ENCODE results near the gene CFAP221. TPM values are rescaled to one million over a fixed set of nuclear protein-coding genes. Genes with fewer than 3 reads are reported as not detected.

Gene CFAP221
- total and polyA plus RNA-seq, 2 donors (not counting 3 experiments of a cell fraction or from before 2014, with no cell fraction given) = 0.06 TPM; not detected in 1

- H2AFZ ChIP-seq (ENCODE audit: low read depth, low read length) = no peak overlapping the region
- H3K36me3 ChIP-seq (ENCODE audit: control insufficient read depth in 2 of 2, extremely low read depth in 1 of 2, insufficient read depth in 2 of 2, low read length in 2 of 2) = no peaks in the 10 kb centered on the region
- H3K4me1 ChIP-seq (ENCODE audit: control insufficient read depth, extremely low read depth, insufficient read depth, low read length) = no peaks in the 10 kb centered on the region
- H3K27me3 ChIP-seq (ENCODE audit: control insufficient read depth in 2 of 2, insufficient read depth in 2 of 2, low read length in 2 of 2) = no peaks in the 10 kb centered on the region
- no peaks in the 10 kb centered on the region for H4K20me1 ChIP-seq (replicated peaks; ENCODE audit: control insufficient read depth, extremely low read depth, insufficient read depth, low read length)
- dilution Hi-C loops (cut with MboI; ENCODE audit: extremely low pct_ligation_motif_present, low sequenced_read_pairs) (no loop called here), intact Hi-C loops (cut with micrococcal nuclease) (loop anchor here (1.0 to 2.0 kb wide), 4 partner anchors 120 to 609 kb away; partner anchors contain the start of gene EPB41L5)
- no peaks in the 10 kb centered on the region for H3K79me2 ChIP-seq (ENCODE audit: control insufficient read depth, insufficient read depth, low read length)
- H3K9ac ChIP-seq (replicated peaks; ENCODE audit: extremely low read depth, insufficient read depth, low read length) = no peak overlapping the region
- no peak for FAIRE-seq
- ChIA-PET CTCF (interaction anchor here (0.6 to 7.7 kb wide), 54 partner anchors 8 to 609 kb away, joined by 3 to 111 read pairs (median 4); partner anchors contain the start of genes EPB41L5, TMEM177 and TMEM185B), POLR2A (no interaction called here)
- no peak for DNase-seq (ENCODE audit: low read depth, low spot score)
- no peaks in the 10 kb centered on the region for H3K9me1 ChIP-seq (replicated peaks; ENCODE audit: control insufficient read depth, extremely low read depth, insufficient read depth, low read length)
- no TSS peak for BruUV-seq (replicated peaks)
- H3K4me2 ChIP-seq (ENCODE audit: insufficient read depth, low read length) = no peak overlapping the region
- H3K4me3 ChIP-seq (replicated peaks in 1 of 3; ENCODE audit: insufficient read depth in 1 of 3, low read depth in 1 of 3, low read length in 3 of 3) = no peak overlapping the region
- TF ChIP-seq, protein P1, sequence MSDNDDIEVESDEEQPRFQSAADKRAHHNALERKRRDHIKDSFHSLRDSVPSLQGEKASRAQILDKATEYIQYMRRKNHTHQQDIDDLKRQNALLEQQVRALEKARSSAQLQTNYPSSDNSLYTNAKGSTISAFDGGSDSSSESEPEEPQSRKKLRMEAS (IDR thresholded peaks at IDR 0.05; ENCODE audit: insufficient read depth, insufficient read length) = no peak
- TF ChIP-seq FOS (IDR thresholded peaks at IDR 0.05; ENCODE audit: borderline replicate concordance, insufficient read depth, low read length) (no peak), POLR2AphosphoS5 (IDR thresholded peaks at IDR 0.05; ENCODE audit: insufficient read depth, low read depth, low read length) (no peak)
- TF ChIP-seq, protein P2, sequence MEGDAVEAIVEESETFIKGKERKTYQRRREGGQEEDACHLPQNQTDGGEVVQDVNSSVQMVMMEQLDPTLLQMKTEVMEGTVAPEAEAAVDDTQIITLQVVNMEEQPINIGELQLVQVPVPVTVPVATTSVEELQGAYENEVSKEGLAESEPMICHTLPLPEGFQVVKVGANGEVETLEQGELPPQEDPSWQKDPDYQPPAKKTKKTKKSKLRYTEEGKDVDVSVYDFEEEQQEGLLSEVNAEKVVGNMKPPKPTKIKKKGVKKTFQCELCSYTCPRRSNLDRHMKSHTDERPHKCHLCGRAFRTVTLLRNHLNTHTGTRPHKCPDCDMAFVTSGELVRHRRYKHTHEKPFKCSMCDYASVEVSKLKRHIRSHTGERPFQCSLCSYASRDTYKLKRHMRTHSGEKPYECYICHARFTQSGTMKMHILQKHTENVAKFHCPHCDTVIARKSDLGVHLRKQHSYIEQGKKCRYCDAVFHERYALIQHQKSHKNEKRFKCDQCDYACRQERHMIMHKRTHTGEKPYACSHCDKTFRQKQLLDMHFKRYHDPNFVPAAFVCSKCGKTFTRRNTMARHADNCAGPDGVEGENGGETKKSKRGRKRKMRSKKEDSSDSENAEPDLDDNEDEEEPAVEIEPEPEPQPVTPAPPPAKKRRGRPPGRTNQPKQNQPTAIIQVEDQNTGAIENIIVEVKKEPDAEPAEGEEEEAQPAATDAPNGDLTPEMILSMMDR (IDR thresholded peaks at IDR 0.05; ENCODE audit: extremely low read depth in 1 of 2, insufficient read depth in 1 of 2, low read depth in 1 of 2, low read length in 2 of 2) = no peak
- H3K27ac ChIP-seq (ENCODE audit: insufficient read depth, low read depth, low read length) = no peak overlapping the region
- H3K9me3 ChIP-seq (replicated peaks; ENCODE audit: control insufficient read depth, insufficient read depth, low read length) = no peaks in the 10 kb centered on the region
Observed at GRCh38 chr2:119703526-119703925, 159.3 kb downstream of the CFAP221 start.

GRCh38 chr2:119704670-119705120 is 160.4 kb downstream of the CFAP221 start:
- no peak overlapping the region for H3K27ac ChIP-seq (ENCODE audit: insufficient read depth, low read depth, low read length)
- intact Hi-C loops (cut with micrococcal nuclease) = no loop called here
- H3K36me3 ChIP-seq (ENCODE audit: control insufficient read depth in 2 of 2, extremely low read depth in 1 of 2, insufficient read depth in 2 of 2, low read length in 2 of 2) = no peaks in the 10 kb centered on the region
- H2AFZ ChIP-seq (ENCODE audit: low read depth, low read length) = no peak overlapping the region
- no peak overlapping the region for H3K9ac ChIP-seq (replicated peaks; ENCODE audit: extremely low read depth, insufficient read depth, low read length)
- ChIA-PET CTCF (interaction anchor here (1.0 to 7.7 kb wide), 7 partner anchors 49 to 473 kb away, joined by 3 to 111 read pairs (median 19); no protein-coding TSS in a partner anchor), POLR2A (no interaction called here)
- no peaks in the 10 kb centered on the region for H3K9me1 ChIP-seq (replicated peaks; ENCODE audit: control insufficient read depth, extremely low read depth, insufficient read depth, low read length)
- H3K9me3 ChIP-seq (replicated peaks; ENCODE audit: control insufficient read depth, insufficient read depth, low read length) = no peaks in the 10 kb centered on the region
- no peaks in the 10 kb centered on the region for H3K4me1 ChIP-seq (ENCODE audit: control insufficient read depth, extremely low read depth, insufficient read depth, low read length)
- no peaks in the 10 kb centered on the region for H3K27me3 ChIP-seq (ENCODE audit: control insufficient read depth in 2 of 2, insufficient read depth in 2 of 2, low read length in 2 of 2)
- no peak overlapping the region for H3K4me2 ChIP-seq (ENCODE audit: insufficient read depth, low read length)
- no peaks in the 10 kb centered on the region for H3K79me2 ChIP-seq (ENCODE audit: control insufficient read depth, insufficient read depth, low read length)
- H4K20me1 ChIP-seq (replicated peaks; ENCODE audit: control insufficient read depth, extremely low read depth, insufficient read depth, low read length) = no peaks in the 10 kb centered on the region
- no TSS peak for BruUV-seq (replicated peaks)
- dilution Hi-C loops (cut with MboI; ENCODE audit: extremely low pct_ligation_motif_present, low sequenced_read_pairs) = no loop called here
- DNase-seq (ENCODE audit: low read depth, low spot score) (no peak), FAIRE-seq (no peak)
- no peak overlapping the region for H3K4me3 ChIP-seq (replicated peaks in 1 of 3; ENCODE audit: insufficient read depth in 1 of 3, low read depth in 1 of 3, low read length in 3 of 3)
- TF ChIP-seq POLR2AphosphoS5 (IDR thresholded peaks at IDR 0.05; ENCODE audit: insufficient read depth, low read depth, low read length) (no peak), GATA2 (IDR thresholded peaks at IDR 0.05; ENCODE audit: insufficient read depth, insufficient read length, low read depth, low read length) (no peak), FOS (IDR thresholded peaks at IDR 0.05; ENCODE audit: borderline replicate concordance, insufficient read depth, low read length) (no peak), JUN (IDR thresholded peaks at IDR 0.05; ENCODE audit: borderline replicate concordance, insufficient read depth, insufficient read length, low read depth) (no peak), POLR2A (IDR thresholded peaks at IDR 0.05; ENCODE audit: low read depth, low read length) (no peak), EZH2 (IDR thresholded peaks at IDR 0.05; ENCODE audit: borderline replicate concordance, low read depth, low read length, severe bottlenecking) (no peak), MYC (IDR thresholded peaks at IDR 0.05; ENCODE audit: low read depth, low read length) (no peak)
- TF ChIP-seq, protein P2 (IDR thresholded peaks at IDR 0.05; ENCODE audit: extremely low read depth in 1 of 2, insufficient read depth in 1 of 2, low read depth in 1 of 2, low read length in 2 of 2) = no peak
- TF ChIP-seq, protein P1 (IDR thresholded peaks at IDR 0.05; ENCODE audit: insufficient read depth, insufficient read length) = no peak

Measured in endothelial cell of umbilical vein (primary cell).